Liver (tissue), 3 donors: ENCODE data around the gene DNPH1.

Experiments
- CTCF ChIP-seq: fragments of 150-350 bp; IDR thresholded peaks from 2 replicates; pipeline ENCODE4 v1.5.1; 2017; ENCODE audit warnings: improper control_type of control experiment, low read depth, low read length; ENCODE audit not compliant: missing input control
- EGR1 ChIP-seq, 2 donors: IDR thresholded peaks; 2 replicates each; pipeline ENCODE4 v1.6.1; 2016 to 2018; ENCODE audit warnings: antibody characterized with exemption in 2 of 2, low read depth in 2 of 2
- FOXA1 ChIP-seq: IDR thresholded peaks from 2 replicates; pipeline ENCODE4 v1.6.1; 2016; ENCODE audit warnings: antibody characterized with exemption
- GABPA ChIP-seq, 2 donors: IDR thresholded peaks in 1 of 2; conservative IDR thresholded peaks in 1 of 2; 2 replicates each; pipeline ENCODE4 v1.6.1; 2016; ENCODE audit warnings: antibody characterized with exemption in 2 of 2, mild to moderate bottlenecking in 1 of 2, moderate library complexity in 1 of 2
- JUND ChIP-seq, 2 donors: IDR thresholded peaks; 2 replicates each; pipeline ENCODE4 v1.6.1; 2016; ENCODE audit warnings: antibody characterized with exemption in 2 of 2
- RAD21 ChIP-seq, 2 donors: IDR thresholded peaks; 2 replicates each; pipeline ENCODE4 v1.6.1; 2016; ENCODE audit warnings: antibody characterized with exemption in 2 of 2, mild to moderate bottlenecking in 2 of 2
- RXRA ChIP-seq, 2 donors: IDR thresholded peaks; 2 replicates each; pipeline ENCODE4 v1.6.1; 2017 to 2018; ENCODE audit warnings: antibody characterized with exemption in 2 of 2, mild to moderate bottlenecking in 1 of 2
- SP1 ChIP-seq: IDR thresholded peaks from 2 replicates; pipeline ENCODE4 v1.6.1; 2018; ENCODE audit warnings: antibody characterized with exemption, mild to moderate bottlenecking
- TAF1 ChIP-seq: conservative IDR thresholded peaks from 2 replicates; pipeline ENCODE4 v1.6.1; 2016; ENCODE audit warnings: antibody characterized with exemption, mild to moderate bottlenecking
- donor health status: healthy.
- donor health status: healthy.

- TF ChIP-seq EGR1 (IDR thresholded peaks at IDR 0.05; ENCODE audit: low read depth in 2 of 2) (no peak), CTCF (no peak), GABPA (IDR thresholded peaks at IDR 0.05 in 1 of 2, conservative IDR thresholded peaks at IDR 0.05 in 1 of 2) (no peak), TAF1 (no peak), SP1 (no peak), RAD21 (IDR thresholded peaks at IDR 0.05) (no peak), FOXA1 (no peak), JUND (IDR thresholded peaks at IDR 0.05) (no peak), RXRA (IDR thresholded peaks at IDR 0.05) (no peak)
Observed at GRCh38 chr6:43268782-43269272, 39.5 kb upstream of the DNPH1 start.
